HG02943 (cell line): ENCODE data around the gene ZNF329.

Experiments used
- ATAC-seq: cut with Tn5 transposase; IDR thresholded peaks from one replicate; pipeline ENCODE4 v1.9.1; 2021; ENCODE audit warnings: mild to moderate bottlenecking, low read depth, moderate library complexity; ENCODE audit not compliant: unreplicated experiment

The ZNF329 gene

GRCh38 chr19:58079792-58080191 is 70.8 kb downstream of the ZNF329 start:
- ATAC-seq: no peak
